Transverse colon (tissue), 4 donors: ENCODE results near the gene TPBG. TPM values are rescaled to one million over a fixed set of nuclear protein-coding genes. Genes with fewer than 3 reads are reported as not detected.

Source experiments
- DNase-seq: peaks from one replicate; pipeline ENCODE4 v3.0.0-alpha.2; 2019
- H3K27ac ChIP-seq, 4 donors: fragments of 200-600 bp; sonication (generic); 2 replicates each; pipeline ENCODE4 v1.5.1; 2016 to 2018; ENCODE audit warnings: inconsistent platforms in 4 of 4
- H3K27me3 ChIP-seq: fragments of 200-600 bp; sonication (generic); 2 replicates; pipeline ENCODE4 v1.5.1; 2017; ENCODE audit warnings: inconsistent platforms
- H3K36me3 ChIP-seq, 4 donors: fragments of 200-600 bp; sonication (generic); 2 replicates each; pipeline ENCODE4 v1.5.1; 2017 to 2019; ENCODE audit warnings: inconsistent platforms in 4 of 4
- H3K4me1 ChIP-seq, 4 donors: fragments of 200-600 bp; sonication (generic); 2 replicates each; pipeline ENCODE4 v1.5.1; 2017 to 2020; ENCODE audit warnings: inconsistent platforms in 4 of 4
- H3K4me3 ChIP-seq, 4 donors: fragments of 200-600 bp; sonication (generic); 1 replicate in 1 of 4; 2 replicates in 3 of 4; pipeline versions ENCODE4 v1.5.1 to v1.6.1; 2017 to 2019; ENCODE audit warnings: inconsistent platforms in 4 of 4
- H3K9me3 ChIP-seq, 2 donors: fragments of 200-600 bp; sonication (generic); 2 replicates each; pipeline ENCODE4 v1.5.1; 2017 to 2019; ENCODE audit warnings: inconsistent platforms in 2 of 2
- EP300 ChIP-seq: sonication (generic); formaldehyde crosslinking; IDR thresholded peaks from one replicate; pipeline ENCODE4 v1.6.1; 2017; ENCODE audit warnings: antibody characterized with exemption, low read depth
- POLR2A ChIP-seq: fragments of 450-650 bp; IDR thresholded peaks from one replicate; pipeline ENCODE4 v1.6.1; 2016; ENCODE audit warnings: antibody characterized with exemption, mild to moderate bottlenecking, moderate library complexity
- POLR2AphosphoS5 ChIP-seq, 3 donors: sonication (generic); formaldehyde crosslinking; IDR thresholded peaks; one replicate each; pipeline ENCODE4 v1.6.1; 2016; ENCODE audit warnings: antibody characterized with exemption in 3 of 3
- WGBS, 2 donors: methylation state at CpG; one replicate each; pipeline ENCODE4 v1.1.5; 2018; ENCODE audit warnings: low coverage in 1 of 2; 5-methylcytosine and 5-hydroxymethylcytosine counted together
- in situ Hi-C, 4 donors: fragments of 200-750 bp; cut with MboI; loops; one replicate each; pipeline versions ENCODE4 v1.15.0 to v1.15.1; 2017; ENCODE audit warnings: low sequenced_read_pairs in 3 of 4, low pct_ligation_motif_present in 1 of 4, low pct_unique_long_range_greater_than_20kb in 1 of 4
- intact Hi-C: fragments of 100-400 bp; cut with DNase I; formaldehyde crosslinking; loops from one replicate; pipeline ENCODE4 v1.15.1; 2023; ENCODE audit warnings: low total_unique reads
- total RNA-seq, 4 donors: library from RNA; depleted of rRNA; stranded (reverse); fragments of >200 nt; gene quantifications; one replicate each; pipeline ENCODE4 v1.1.0, GENCODE V29; 2016
- TF ChIP-seq, protein P1 (sequence below), 5 experiments: fragments of 200-600 bp in 3 of 5; fragments of 450-650 bp in 2 of 5; sonication (generic) in 3 of 5; IDR thresholded peaks; 1 replicate in 2 of 5; 2 replicates in 3 of 5; pipeline ENCODE4 v1.5.1; 2016 to 2017; ENCODE audit warnings: antibody characterized with exemption in 5 of 5, inconsistent platforms in 3 of 5, mild to moderate bottlenecking in 2 of 5, moderate library complexity in 1 of 5

Gene TPBG, protein sequence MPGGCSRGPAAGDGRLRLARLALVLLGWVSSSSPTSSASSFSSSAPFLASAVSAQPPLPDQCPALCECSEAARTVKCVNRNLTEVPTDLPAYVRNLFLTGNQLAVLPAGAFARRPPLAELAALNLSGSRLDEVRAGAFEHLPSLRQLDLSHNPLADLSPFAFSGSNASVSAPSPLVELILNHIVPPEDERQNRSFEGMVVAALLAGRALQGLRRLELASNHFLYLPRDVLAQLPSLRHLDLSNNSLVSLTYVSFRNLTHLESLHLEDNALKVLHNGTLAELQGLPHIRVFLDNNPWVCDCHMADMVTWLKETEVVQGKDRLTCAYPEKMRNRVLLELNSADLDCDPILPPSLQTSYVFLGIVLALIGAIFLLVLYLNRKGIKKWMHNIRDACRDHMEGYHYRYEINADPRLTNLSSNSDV
- 10 to 100 TPM; 13.4 to 23.6 (median 19.3) TPM for total RNA-seq

DNA sequence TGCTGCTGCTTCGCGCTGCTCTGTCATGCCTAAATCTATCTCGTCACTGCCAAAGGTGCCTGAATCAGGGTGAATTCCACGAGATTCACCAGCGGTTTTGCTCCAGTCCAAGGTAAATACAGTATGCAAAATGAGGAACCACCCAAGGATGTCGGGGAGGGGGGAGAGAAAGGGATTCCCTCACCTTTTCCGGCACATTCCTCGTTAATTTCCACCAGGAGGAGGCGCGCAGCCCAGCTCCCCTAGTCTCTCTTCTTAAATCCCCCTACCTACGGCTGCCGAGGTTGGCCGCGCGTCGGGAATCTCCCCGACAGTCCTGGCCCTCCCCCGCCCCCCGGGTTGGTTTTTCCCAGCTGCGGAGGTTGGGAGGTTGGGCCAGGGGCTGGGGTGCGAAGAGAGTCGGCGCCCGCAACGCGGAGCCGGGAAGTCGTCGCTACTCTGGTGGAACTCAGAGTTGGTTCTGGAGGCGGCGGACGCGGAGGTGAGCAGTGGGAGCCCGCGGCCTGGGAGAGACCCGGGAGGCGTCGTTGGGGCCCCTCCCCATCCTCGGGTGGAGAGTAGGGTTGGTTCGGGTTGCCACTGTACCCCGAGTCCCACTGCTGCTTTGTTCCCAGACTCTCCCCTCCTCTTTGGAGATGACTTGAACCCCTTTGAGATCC lies at the start of gene TPBG:
TPBG (plus strand) TSS at position 390 of the 659 bp plus-strand sequence. CDS start 1,145 bp downstream, outside the sequence.
- peak within 1 kb of the TSS; percentile 42 to 75 (median 68) for H3K4me3 ChIP-seq
- DNase-seq = peak; percentile 61
- H3K27me3 ChIP-seq = peaks cover 52% of the 10 kb centered on the region
- in situ Hi-C loops (no loop called here), intact Hi-C loops (no loop called here)
- peaks cover 0 to 13% (median 7%) of the 10 kb centered on the region in 4 donors for H3K4me1 ChIP-seq
- H3K27ac ChIP-seq = peak within 1 kb of the TSS; percentile 76 to 82 (median 80)
- TF ChIP-seq, protein P1, sequence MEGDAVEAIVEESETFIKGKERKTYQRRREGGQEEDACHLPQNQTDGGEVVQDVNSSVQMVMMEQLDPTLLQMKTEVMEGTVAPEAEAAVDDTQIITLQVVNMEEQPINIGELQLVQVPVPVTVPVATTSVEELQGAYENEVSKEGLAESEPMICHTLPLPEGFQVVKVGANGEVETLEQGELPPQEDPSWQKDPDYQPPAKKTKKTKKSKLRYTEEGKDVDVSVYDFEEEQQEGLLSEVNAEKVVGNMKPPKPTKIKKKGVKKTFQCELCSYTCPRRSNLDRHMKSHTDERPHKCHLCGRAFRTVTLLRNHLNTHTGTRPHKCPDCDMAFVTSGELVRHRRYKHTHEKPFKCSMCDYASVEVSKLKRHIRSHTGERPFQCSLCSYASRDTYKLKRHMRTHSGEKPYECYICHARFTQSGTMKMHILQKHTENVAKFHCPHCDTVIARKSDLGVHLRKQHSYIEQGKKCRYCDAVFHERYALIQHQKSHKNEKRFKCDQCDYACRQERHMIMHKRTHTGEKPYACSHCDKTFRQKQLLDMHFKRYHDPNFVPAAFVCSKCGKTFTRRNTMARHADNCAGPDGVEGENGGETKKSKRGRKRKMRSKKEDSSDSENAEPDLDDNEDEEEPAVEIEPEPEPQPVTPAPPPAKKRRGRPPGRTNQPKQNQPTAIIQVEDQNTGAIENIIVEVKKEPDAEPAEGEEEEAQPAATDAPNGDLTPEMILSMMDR (IDR thresholded peaks at IDR 0.05) = peak in 2 of 5 experiments; percentile 6 to 19
- TF ChIP-seq POLR2AphosphoS5 (IDR thresholded peaks at IDR 0.05) (peak in 2 of 3 donors; percentile 54 to 60), POLR2A (peak; percentile 49), EP300 (no peak)
- 2% methylated on average over 32 of the region's 41 CpGs; no CpG with 5 or more reads in 1 of the 2 donors for WGBS, 2 donors
- H3K36me3 ChIP-seq = no peaks in the 10 kb centered on the region
- H3K9me3 ChIP-seq = no peaks in the 10 kb centered on the region

DNA sequence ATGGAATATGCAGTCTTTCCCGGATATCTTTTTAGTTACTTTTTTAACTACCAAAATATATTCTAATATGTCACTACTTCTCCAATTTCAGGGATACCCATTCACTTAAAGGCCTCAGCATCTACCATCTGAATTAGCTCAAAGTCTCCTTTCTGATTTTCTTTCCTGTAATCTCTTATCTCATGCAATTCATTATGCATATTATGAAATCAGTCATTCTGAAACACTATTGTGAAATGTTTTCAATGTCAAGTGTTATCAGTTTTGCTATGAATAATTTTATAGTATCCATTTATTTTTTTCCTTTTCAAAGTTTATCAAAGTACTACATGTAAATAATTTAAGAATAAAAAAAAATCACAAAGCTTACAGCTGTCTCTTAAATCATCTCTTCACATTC lies 41.2 kb upstream of the TPBG start:
- Histone ChIP-seq H3K27me3 (no peaks in the 10 kb centered on the region), H3K27ac (no peak overlapping the region), H3K4me1 (no peaks in the 10 kb centered on the region), H3K4me3 (no peak overlapping the region), H3K36me3 (no peaks in the 10 kb centered on the region), H3K9me3 (no peaks in the 10 kb centered on the region)
- intact Hi-C loops = no loop called here
- 88 to 94% methylated on average over 1 of the region's 1 CpG for WGBS, 2 donors
- no peak for DNase-seq
- TF ChIP-seq EP300 = no peak
- TF ChIP-seq POLR2AphosphoS5 (IDR thresholded peaks at IDR 0.05) = no peak
- TF ChIP-seq POLR2A = no peak
- TF ChIP-seq, protein P1 (IDR thresholded peaks at IDR 0.05) = no peak
- in situ Hi-C loops = no loop called here

DNA sequence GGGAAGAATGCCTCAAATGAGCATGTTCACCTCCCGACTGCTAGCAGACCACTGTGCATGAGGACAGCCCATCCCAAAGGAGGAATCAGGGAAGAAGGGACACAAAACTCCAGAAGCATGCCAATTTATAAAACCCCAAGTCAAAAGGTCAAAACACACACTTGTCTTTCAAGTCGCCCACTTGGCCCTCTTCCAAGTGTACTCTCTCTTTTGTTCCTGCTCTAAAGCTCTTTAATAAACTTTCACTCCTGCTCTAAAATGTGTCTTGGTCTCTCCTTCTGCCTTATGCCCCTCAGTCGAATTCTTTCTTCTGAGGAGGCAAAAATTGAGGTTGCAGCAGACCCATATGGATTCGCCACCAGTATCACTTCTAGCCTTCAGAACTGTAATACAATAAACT lies 33.9 kb upstream of the TPBG start:
- H3K9me3 ChIP-seq = no peaks in the 10 kb centered on the region
- H3K36me3 ChIP-seq = no peaks in the 10 kb centered on the region

More for the DNA sequence above, 33.9 kb upstream of the TPBG start:
- Histone ChIP-seq H3K4me3 (no peak overlapping the region), H3K27ac (no peak overlapping the region), H3K4me1 (no peaks in the 10 kb centered on the region), H3K27me3 (no peaks in the 10 kb centered on the region)
- DNase-seq = no peak
- TF ChIP-seq POLR2AphosphoS5 (IDR thresholded peaks at IDR 0.05) (no peak), POLR2A (no peak), EP300 (no peak)
- TF ChIP-seq, protein P1 (IDR thresholded peaks at IDR 0.05) = no peak
- in situ Hi-C loops (no loop called here), intact Hi-C loops (no loop called here)
- 60 to 68% methylated on average over 4 of the region's 4 CpGs for WGBS, 2 donors
